Memory B cell (primary cell): ENCODE data around the gene R3HDM1.
"Not testable (repeated sequence)": the region's sequence is repeated elsewhere in the genome, so short reads cannot be mapped to it uniquely, and the experiment has no call there.

Source experiments
- ATAC-seq: fragments of 150-1000 bp; cut with Tn5 transposase; 2 replicates; pipeline ENCODE4 v1.10.0; 2021; ENCODE audit warnings: low read depth, mild to moderate bottlenecking, moderate library complexity
- DNase-seq, 2 donors: peaks; one replicate each; pipeline ENCODE4 v3.0.0; 2022; ENCODE audit warnings: low spot score in 2 of 2
- H3K27ac Mint-ChIP-seq: one replicate; pipeline ENCODE4 v1.8.0; 2022; ENCODE audit warnings: mild to moderate bottlenecking, moderate library complexity, mixed read lengths
- H3K27me3 Mint-ChIP-seq: one replicate; pipeline ENCODE4 v1.8.0; 2022; ENCODE audit warnings: mixed read lengths
- H3K36me3 Mint-ChIP-seq: one replicate; pipeline ENCODE4 v1.8.0; 2022; ENCODE audit warnings: mild to moderate bottlenecking, mixed read lengths
- H3K4me1 Mint-ChIP-seq: one replicate; pipeline ENCODE4 v1.8.0; 2022; ENCODE audit warnings: mixed read lengths
- H3K4me3 Mint-ChIP-seq: one replicate; pipeline ENCODE4 v1.8.0; 2022; ENCODE audit warnings: mild to moderate bottlenecking, moderate library complexity, mixed read lengths
- H3K9me3 Mint-ChIP-seq: one replicate; pipeline ENCODE4 v1.8.0; 2022; ENCODE audit warnings: mixed read lengths

The R3HDM1 gene

DNA sequence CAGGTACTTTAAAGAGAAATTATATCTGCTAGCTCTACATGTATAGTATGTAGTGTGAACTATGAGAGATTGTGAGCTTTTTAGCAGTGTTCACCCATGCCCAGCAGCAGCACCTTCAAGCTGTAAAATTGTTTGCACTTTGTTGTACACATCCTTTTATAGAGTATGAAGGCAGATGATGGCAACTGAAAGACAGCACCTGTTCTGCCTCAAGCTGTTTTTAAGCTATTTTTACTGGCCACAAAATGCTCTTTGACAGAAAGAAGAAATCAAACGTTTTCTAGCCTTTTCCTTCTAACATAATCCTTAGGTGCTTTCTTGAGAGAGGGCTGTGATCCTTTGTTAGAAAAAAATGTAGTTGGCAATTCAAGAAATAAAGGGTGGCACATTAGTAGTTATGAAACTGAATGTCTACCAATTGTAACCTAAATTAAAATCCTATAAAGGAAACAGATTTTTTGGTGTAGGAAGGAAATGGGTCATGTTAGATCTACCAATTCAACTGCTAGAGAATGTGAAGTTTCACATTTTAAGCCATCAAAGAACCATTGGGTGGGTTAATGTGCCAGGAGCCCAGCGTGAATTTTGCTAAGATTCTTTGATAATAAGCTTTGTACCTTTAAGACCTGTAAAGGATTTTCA is 59.5 kb downstream of the R3HDM1 start:
- no peaks in the 10 kb centered on the region for H3K27me3 Mint-ChIP-seq
- peaks cover 13% of the 10 kb centered on the region for H3K4me1 Mint-ChIP-seq
- DNase-seq, result no peak
- no peak overlapping the region for H3K27ac Mint-ChIP-seq
- H3K36me3 Mint-ChIP-seq, result peaks cover 16% of the 10 kb centered on the region
- no peaks in the 10 kb centered on the region for H3K9me3 Mint-ChIP-seq
- ATAC-seq, result no peak
- no peak overlapping the region for H3K4me3 Mint-ChIP-seq

DNA sequence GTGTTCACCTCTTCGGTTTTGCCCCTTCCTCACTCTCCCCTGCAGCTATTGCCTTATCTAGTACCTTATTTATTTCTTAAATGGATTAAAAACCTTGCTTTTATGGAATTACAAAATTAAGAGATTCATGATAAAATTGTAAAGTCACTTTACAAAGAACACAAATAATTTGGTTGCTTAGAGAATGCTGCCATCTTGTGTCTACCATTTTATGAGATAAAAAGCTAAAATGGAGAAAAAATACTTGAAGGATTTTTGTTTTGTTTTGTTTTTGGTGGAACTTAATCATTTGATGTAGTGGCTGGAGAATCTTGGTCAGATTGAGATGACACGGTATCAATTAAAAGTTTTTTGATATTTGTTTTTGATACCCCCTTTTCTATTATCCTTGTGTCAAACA is 69.6 kb downstream of the R3HDM1 start:
- DNase-seq (no peak), ATAC-seq (no peak)
- no peak overlapping the region for H3K27ac Mint-ChIP-seq
- H3K4me1 Mint-ChIP-seq, result no peaks in the 10 kb centered on the region
- H3K4me3 Mint-ChIP-seq, result no peak overlapping the region
- H3K27me3 Mint-ChIP-seq, result no peaks in the 10 kb centered on the region
- H3K9me3 Mint-ChIP-seq, result no peaks in the 10 kb centered on the region
- peaks cover 8% of the 10 kb centered on the region for H3K36me3 Mint-ChIP-seq

GRCh38 chr2:135603543-135603942 is 72.3 kb downstream of the R3HDM1 start:
- Mint-ChIP-seq H3K4me3 (no peak overlapping the region), H3K27me3 (no peaks in the 10 kb centered on the region)
- no peak for ATAC-seq

DNA sequence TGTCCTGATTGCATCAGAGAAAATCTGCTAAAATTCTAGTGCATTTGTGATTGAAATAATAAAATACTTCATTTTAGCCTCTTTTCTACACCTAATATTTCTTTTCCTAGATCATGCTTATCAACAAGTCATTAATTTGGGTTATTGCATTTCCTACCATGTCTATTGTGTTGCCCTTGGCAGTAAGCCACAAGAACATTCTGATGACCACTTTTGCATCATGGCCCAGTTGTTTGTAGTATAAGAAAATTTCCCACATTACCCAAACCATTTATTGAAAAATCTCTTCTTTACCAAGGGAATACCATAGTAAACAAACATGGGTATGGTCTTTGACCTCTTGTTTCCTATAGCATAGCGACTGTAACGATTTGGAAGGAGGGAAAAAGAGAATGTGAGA is 76.3 kb downstream of the R3HDM1 start:
- no peaks in the 10 kb centered on the region for H3K9me3 Mint-ChIP-seq
- ATAC-seq, result no peak
- H3K27ac Mint-ChIP-seq, result no peak overlapping the region
- no peaks in the 10 kb centered on the region for H3K4me1 Mint-ChIP-seq
- no peaks in the 10 kb centered on the region for H3K27me3 Mint-ChIP-seq
- no peak overlapping the region for H3K4me3 Mint-ChIP-seq
- peaks cover 16% of the 10 kb centered on the region for H3K36me3 Mint-ChIP-seq
- no peak for DNase-seq

More at GRCh38 chr2:135603543-135603942, 72.3 kb downstream of the R3HDM1 start:
- Mint-ChIP-seq H3K27ac (no peak overlapping the region), H3K4me1 (no peaks in the 10 kb centered on the region), H3K9me3 (no peaks in the 10 kb centered on the region), H3K36me3 (peaks cover 13% of the 10 kb centered on the region)
- no peak for DNase-seq

DNA sequence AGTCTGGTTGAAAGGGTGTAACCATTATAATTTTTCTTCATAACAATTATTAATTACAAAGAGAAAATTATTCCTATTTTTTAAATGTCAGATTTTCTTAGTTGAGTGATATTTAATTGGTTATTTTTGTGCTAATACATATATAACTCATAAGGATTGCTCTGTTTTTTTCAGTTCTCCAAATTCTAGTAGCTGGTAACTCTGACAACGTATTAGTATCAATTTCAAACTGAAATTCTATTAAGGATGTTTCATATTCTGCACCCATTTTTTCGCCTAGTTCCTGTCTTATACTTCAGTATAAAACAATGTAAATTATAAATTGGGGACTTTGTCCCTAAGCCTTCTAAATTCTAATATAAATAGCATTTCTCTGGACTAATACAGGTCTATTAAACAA is 81.0 kb downstream of the R3HDM1 start:
- Mint-ChIP-seq H3K4me1 (peaks cover 3% of the 10 kb centered on the region), H3K27ac (no peak overlapping the region), H3K27me3 (no peaks in the 10 kb centered on the region), H3K36me3 (peaks cover 7% of the 10 kb centered on the region), H3K4me3 (no peak overlapping the region), H3K9me3 (no peaks in the 10 kb centered on the region)
- DNase-seq, result no peak
- ATAC-seq, result no peak

DNA sequence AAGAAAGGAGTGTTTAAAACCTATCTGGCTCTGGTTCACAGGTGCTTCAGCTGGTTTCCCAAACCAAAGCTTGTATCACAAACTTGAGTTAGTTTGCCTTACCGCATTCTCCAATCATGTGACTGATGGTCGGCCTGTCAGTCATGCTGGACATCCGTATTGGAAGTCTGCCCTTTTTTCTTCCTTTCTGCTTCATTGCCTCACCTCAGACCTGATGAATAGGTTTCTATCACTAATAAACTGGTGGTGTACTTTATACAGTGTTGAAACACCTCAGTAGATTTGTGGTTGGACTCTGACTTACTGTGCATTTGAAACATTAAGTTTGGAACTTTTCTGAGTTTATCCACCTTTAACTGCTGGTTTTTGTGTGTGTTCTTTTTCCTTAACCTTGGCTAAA is 84.1 kb downstream of the R3HDM1 start:
- Mint-ChIP-seq H3K27ac (no peak overlapping the region), H3K4me3 (no peak overlapping the region), H3K4me1 (peaks cover 3% of the 10 kb centered on the region), H3K27me3 (no peaks in the 10 kb centered on the region), H3K36me3 (no peaks in the 10 kb centered on the region), H3K9me3 (no peaks in the 10 kb centered on the region)
- DNase-seq (no peak), ATAC-seq (no peak)

GRCh38 chr2:135617501-135618015 is 86.3 kb downstream of the R3HDM1 start:
- peaks cover 3% of the 10 kb centered on the region for H3K4me1 Mint-ChIP-seq
- H3K4me3 Mint-ChIP-seq, result no peak overlapping the region
- H3K9me3 Mint-ChIP-seq, result no peaks in the 10 kb centered on the region

DNA sequence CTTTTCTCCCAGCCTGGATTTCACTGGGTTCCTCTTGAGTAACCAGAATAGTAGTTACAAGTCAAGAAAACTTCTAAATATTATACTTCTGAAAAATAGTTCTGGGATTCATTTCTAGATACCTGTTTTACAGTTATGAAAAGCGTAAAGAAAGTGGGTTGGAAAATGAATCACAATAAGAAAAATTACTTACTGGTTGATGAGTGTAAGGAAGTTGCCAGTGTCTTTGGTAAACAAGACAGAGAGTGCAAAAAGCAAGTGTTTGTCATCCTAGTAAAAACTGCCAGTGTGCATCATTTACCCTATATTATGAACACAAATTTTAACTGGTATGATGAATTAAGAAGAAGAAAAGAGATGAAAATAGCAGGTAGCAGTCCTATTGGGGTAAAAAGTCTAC is 88.9 kb downstream of the R3HDM1 start:
- Mint-ChIP-seq H3K4me1 (peaks cover 2% of the 10 kb centered on the region), H3K27me3 (no peaks in the 10 kb centered on the region), H3K4me3 (no peak overlapping the region), H3K9me3 (no peaks in the 10 kb centered on the region), H3K27ac (no peak overlapping the region), H3K36me3 (peaks cover 7% of the 10 kb centered on the region)
- DNase-seq (no peak), ATAC-seq (no peak)

More at GRCh38 chr2:135617501-135618015, 86.3 kb downstream of the R3HDM1 start:
- no peak for DNase-seq
- no peaks in the 10 kb centered on the region for H3K36me3 Mint-ChIP-seq
- no peaks in the 10 kb centered on the region for H3K27me3 Mint-ChIP-seq
- no peak overlapping the region for H3K27ac Mint-ChIP-seq
- no peak for ATAC-seq

DNA sequence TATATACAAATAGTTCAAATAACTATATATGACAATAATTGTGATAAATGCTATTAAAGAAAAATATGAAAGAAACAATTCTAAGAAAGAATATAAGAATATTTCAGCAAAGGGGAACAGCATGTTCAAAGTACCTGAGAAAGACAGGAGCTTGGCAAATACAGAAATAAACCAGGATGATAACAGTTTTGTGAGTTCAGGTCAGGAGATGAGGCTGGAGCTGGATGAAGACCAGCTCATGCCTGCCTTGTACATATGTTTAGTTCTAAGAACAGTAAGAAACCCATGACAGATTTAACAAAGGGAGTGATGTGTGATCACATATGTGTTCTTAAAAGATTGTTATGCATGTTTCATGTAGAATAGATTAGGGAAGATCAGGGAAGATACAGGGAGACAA is 98.2 kb downstream of the R3HDM1 start:
- Mint-ChIP-seq H3K9me3 (no peaks in the 10 kb centered on the region), H3K36me3 (peaks cover 10% of the 10 kb centered on the region), H3K4me1 (peaks cover 3% of the 10 kb centered on the region), H3K27ac (peak overlapping the region; percentile 7), H3K4me3 (no peak overlapping the region), H3K27me3 (no peaks in the 10 kb centered on the region)
- DNase-seq (no peak), ATAC-seq (no peak)

GRCh38 chr2:135630034-135630433 is 98.8 kb downstream of the R3HDM1 start:
- peak overlapping the region; percentile 7 for H3K27ac Mint-ChIP-seq
- ATAC-seq, H3K4me1 Mint-ChIP-seq, H3K27me3 Mint-ChIP-seq, H3K9me3 Mint-ChIP-seq, DNase-seq, H3K4me3 Mint-ChIP-seq, H3K36me3 Mint-ChIP-seq: not testable (repeated sequence)

- H3K27ac Mint-ChIP-seq, result no peak overlapping the region
- H3K36me3 Mint-ChIP-seq, result peaks cover 6% of the 10 kb centered on the region
- DNase-seq (no peak), ATAC-seq (no peak)
- peaks cover 3% of the 10 kb centered on the region for H3K4me1 Mint-ChIP-seq
- no peak overlapping the region for H3K4me3 Mint-ChIP-seq
- H3K27me3 Mint-ChIP-seq, result no peaks in the 10 kb centered on the region
- H3K9me3 Mint-ChIP-seq, result no peaks in the 10 kb centered on the region
These were observed 99.2 kb downstream of the R3HDM1 start for GRCh38 chr2:135630488-135630887.

DNA sequence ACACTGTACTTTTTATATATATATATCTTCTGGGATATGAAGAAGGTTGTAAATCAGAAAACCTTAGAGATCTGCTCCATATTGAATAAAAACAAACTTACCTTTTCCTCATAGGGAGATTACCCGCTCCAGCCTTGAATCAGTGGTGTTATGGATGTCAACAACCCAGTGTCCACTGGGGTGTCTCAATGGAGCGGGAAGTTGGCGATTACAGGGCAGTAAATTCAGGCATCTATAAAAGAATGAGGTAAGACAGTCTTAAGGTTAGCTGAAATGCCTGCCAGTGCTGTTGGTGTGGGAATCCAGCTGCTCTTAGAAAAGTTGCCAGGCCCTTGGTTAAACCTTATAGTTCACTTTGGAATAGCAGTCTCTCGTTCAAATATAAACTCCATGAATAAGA is 102.3 kb downstream of the R3HDM1 start:
- Mint-ChIP-seq H3K27ac (no peak overlapping the region), H3K36me3 (peaks cover 19% of the 10 kb centered on the region), H3K9me3 (no peaks in the 10 kb centered on the region), H3K27me3 (no peaks in the 10 kb centered on the region), H3K4me1 (peaks cover 3% of the 10 kb centered on the region), H3K4me3 (no peak overlapping the region)
- ATAC-seq, result no peak
- DNase-seq, result no peak

DNA sequence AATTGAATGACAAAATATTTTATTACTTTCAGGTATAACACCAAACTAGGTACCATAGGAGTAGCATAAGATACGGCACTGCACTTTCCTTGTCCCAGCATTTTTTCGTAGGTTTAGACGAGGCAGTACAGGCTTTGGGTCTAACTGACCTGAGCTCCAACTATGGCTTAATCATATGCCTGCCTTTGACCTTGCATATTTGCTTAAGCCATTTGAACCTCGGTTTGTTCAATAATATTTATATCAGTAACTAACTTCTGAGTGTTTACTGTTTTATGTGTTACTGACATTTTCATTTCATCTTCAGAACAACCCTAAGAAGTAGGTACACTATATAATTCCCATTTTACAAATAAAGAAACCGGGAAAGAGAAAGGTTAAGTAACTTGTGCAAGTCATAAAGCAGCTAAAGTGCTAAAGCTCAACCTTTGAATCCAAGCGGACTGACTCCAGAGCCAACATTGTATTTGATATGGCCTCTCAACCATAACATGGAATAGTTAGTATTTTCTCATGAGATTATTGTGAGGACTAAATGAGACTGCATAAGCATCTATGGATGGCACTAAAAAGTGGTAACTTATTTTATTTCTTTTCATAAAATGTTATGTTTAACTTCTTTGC is 104.0 kb downstream of the R3HDM1 start:
- no peak for DNase-seq
- H3K36me3 Mint-ChIP-seq, result peaks cover 17% of the 10 kb centered on the region
- no peak overlapping the region for H3K27ac Mint-ChIP-seq
- H3K4me1 Mint-ChIP-seq, result no peaks in the 10 kb centered on the region
- ATAC-seq, result no peak
- H3K4me3 Mint-ChIP-seq, result no peak overlapping the region
- H3K27me3 Mint-ChIP-seq, result no peaks in the 10 kb centered on the region
- no peaks in the 10 kb centered on the region for H3K9me3 Mint-ChIP-seq

DNA sequence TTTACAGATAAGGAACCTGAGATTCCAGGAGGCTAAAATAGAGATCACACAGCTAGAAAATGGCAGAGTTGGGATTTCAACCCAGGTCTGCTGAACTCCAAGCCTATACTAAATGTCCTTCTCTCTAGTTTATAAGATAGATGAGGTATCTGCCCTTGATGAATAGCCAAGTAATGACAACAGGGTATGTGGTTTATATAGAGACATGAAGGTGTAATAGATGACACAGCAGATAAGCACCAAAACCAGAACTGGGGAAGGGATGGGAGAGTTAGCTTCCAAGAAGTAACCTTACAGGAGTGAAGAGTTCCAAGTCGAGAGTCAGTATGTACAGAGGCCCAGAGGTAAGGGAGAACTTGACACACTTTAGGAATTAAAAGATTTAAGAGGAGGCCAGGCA is 105.7 kb downstream of the R3HDM1 start:
- Mint-ChIP-seq H3K27ac (peak overlapping the region; percentile 22), H3K36me3 (peaks cover 20% of the 10 kb centered on the region), H3K9me3 (no peaks in the 10 kb centered on the region), H3K27me3 (no peaks in the 10 kb centered on the region), H3K4me1 (no peaks in the 10 kb centered on the region), H3K4me3 (no peak overlapping the region)
- ATAC-seq (no peak), DNase-seq (no peak)
